Caki2 (cell line): ENCODE results near the gene ABHD5. TPM values are rescaled to one million over a fixed set of nuclear protein-coding genes. Genes with fewer than 3 reads are reported as not detected.
A peak's percentile ranks its signal among the peaks of the same experiment; 100 is the strongest.

ENCODE experiments used
- DNase-seq: peaks from one replicate; pipeline ENCODE4 v3.0.0-alpha.2; 2015; ENCODE audit warnings: low read depth
- in situ Hi-C: cut with HindIII; loops from 2 replicates; pipeline ENCODE4 v1.10.0; 2016; ENCODE audit warnings: low sequenced_read_pairs, low pct_unique_long_range_greater_than_20kb, mixed read lengths
- total RNA-seq: library from RNA; depleted of rRNA; stranded (reverse); fragments of >200 nt; shearing (Covaris generic); gene quantifications from 2 replicates; pipeline ENCODE4 v1.2.3, GENCODE V29; 2014; ENCODE audit warnings: low replicate concordance; rRNA removed

ABHD5 gene
- total RNA-seq, 1 experiment from 2014 or later, result 27.6 TPM

DNA sequence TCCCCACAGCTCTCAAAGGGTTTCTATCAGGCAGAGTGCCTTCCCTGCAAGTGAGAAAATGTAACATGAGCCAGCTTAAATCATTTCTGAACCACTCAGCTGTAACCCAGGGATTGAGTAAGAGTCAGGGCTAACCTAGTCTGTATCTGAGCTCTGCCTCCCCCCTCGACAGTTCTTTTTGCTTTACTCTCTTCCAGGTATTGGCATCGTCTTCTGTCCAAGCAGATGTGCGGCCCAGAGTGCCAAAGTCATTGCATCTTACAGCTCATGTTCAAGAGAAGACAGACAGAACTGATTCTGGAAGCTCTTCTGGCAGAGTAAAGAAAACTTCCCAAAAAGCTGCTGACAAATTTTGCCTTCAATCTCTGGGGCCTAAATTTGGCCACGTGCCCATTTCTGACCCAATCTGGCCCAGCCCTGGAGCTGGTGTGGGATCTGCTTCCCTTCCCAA is 74.8 kb downstream of the ABHD5 start:
- peak; percentile 19 for DNase-seq
- in situ Hi-C loops, result no loop called here

GRCh38 chr3:43766672-43767465 is 76.1 kb downstream of the ABHD5 start:
- no peak for DNase-seq
- in situ Hi-C loops, result no loop called here

- DNase-seq, result no peak
- in situ Hi-C loops, result no loop called here
These were observed 77.7 kb downstream of the ABHD5 start for GRCh38 chr3:43768381-43768973.

GRCh38 chr3:43769097-43769884 is 78.6 kb downstream of the ABHD5 start:
- in situ Hi-C loops, result no loop called here
- DNase-seq, result peak; percentile 99

DNA sequence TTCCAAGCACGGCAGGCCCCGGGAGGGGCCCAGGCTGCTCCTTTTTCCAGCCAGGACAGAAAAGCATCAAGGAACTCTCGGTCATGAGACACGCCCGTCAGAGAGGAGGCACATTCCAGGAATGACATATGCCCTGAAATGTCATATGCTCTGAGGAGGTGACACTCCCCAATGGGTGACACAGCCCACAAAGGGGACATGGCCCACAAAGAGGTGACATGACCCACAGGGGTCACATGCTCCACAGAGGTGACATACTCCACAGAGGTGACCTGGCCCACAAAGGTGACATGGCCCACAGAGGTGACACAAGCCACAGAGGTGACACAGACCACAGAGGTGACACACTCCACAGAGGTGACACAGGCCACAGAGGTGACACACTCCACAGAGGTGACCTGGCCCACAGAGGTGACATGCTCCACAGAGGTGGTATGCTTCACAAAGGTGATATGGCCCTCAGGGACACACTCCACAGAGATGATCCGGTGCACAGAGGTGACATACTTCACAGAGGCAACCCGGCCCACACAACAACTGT is 79.2 kb downstream of the ABHD5 start:
- no peak for DNase-seq
- in situ Hi-C loops, result no loop called here

DNA sequence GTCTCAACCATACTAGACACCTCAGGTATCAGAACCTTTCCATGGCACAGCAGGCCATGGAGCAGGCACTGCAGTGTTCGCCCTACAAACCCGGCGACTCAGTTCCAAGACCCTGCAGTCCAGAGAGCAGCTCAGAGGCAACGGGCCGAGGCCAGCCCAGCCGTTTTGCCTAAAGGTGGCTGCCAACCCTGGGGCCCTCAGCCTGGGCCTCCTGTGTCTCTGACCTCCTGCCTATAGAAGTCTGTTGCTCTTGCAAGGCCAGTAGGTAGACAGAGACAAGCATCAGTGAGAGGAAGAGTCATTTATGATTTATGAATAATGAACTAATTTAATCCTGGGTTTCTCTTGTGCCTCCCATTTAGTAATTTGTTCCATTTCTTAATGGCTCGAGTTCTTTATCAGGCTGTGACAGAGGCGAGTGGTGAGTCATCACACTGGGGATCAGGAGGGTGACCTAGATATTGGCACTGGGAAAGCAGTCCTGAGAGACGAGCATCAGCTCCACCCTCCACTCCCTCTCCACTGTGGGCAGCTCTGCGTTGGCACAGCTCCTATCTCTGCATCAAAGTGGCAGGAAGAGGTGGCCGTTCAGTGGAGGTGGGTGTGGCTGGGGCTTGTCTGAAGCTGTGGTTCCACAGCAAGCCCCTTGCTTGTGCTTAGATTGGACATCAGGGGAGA is 79.8 kb downstream of the ABHD5 start:
- in situ Hi-C loops, result no loop called here
- DNase-seq, result peak; percentile 74

GRCh38 chr3:43771610-43772009 is 80.9 kb downstream of the ABHD5 start:
- DNase-seq, result no peak
- in situ Hi-C loops, result no loop called here

- in situ Hi-C loops, result no loop called here
- DNase-seq, result peak; percentile 46
These were observed 82.7 kb downstream of the ABHD5 start for GRCh38 chr3:43773273-43774094.

- DNase-seq, result no peak
- in situ Hi-C loops, result no loop called here
These were observed 84.1 kb downstream of the ABHD5 start for GRCh38 chr3:43774799-43775198.

GRCh38 chr3:43776101-43776500 is 85.4 kb downstream of the ABHD5 start:
- in situ Hi-C loops, result no loop called here
- no peak for DNase-seq

DNA sequence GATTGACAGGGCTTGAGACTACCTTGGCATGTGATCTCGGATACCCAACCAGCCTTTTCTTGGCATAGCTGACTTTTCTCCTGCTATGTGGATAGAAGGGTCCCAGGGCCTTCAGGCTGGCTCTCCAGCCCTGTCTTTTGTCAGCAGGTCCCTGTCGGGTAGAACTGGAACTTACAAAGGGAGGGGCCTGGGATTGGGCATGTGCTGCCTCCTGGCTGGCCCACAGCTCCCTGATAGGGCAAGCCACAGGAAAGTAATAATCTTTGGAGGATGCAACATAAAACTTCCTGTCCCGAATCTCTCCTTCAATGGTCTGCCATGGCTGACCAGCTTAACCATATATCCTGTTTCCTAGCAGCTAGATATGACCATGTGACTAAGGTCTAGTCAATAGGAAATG is 89.1 kb downstream of the ABHD5 start:
- in situ Hi-C loops, result no loop called here
- DNase-seq, result no peak

GRCh38 chr3:43782541-43782940 is 91.8 kb downstream of the ABHD5 start:
- in situ Hi-C loops, result no loop called here
- DNase-seq, result no peak

Other genes starting within 250 kb of the ABHD5 start
- gene ANO10, start 68.9 kb upstream of the ABHD5 start, total RNA-seq, result 14.9 and 16.8 TPM in 2 replicates